ENCODE results near the gene FBXL16.

The FBXL16 gene

DNA sequence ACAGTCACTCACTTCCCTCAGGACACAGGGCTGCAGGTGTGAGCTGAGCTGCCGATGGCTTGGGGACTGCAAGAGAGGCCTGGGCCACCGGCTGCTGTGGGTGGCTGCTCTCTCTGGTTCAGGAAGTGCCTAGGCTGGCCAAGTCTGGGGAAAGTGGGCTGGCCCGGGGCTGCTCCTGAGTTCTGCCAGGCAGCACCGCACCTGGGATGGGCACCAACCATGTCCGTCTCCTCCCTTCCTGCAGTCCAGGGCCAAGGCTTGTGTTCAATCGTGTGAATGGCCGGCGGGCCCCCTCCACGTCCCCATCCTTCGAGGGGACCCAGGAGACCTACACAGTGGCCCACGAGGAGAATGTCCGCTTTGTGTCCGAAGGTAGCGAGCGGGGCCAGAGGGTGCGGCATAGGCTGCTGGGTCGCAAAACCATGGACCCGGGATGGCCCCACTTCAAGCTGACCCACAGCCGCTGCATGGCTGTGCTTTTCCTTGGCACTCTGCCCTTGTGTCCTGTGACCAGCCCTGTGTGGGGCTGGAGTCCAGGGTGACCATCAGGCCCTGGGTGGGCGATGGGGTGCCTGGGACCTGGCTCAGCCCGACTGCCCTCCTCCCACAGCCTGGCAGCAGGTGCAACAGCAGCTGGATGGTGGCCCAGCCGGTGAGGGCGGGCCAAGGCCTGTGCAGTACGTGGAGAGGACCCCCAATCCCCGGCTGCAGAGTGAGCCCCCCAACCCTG lies 58.3 kb downstream of the FBXL16 start:
- H2AFZ ChIP-seq (ENCODE audit: low read depth, low read length) = no peak overlapping the region
- H3K4me2 ChIP-seq (ENCODE audit: low read length) = peak overlapping the region; percentile 96
- H3K4me1 ChIP-seq (ENCODE audit: low read length) = peaks cover 18% of the 10 kb centered on the region
- TF ChIP-seq EZH2phosphoT487 (IDR thresholded peaks at IDR 0.05; ENCODE audit: low read depth) (no peak), CTCF (IDR thresholded peaks at IDR 0.05; ENCODE audit: low read depth, low read length) (no peak)
- H3K36me3 ChIP-seq (replicated peaks; ENCODE audit: low read depth, low read length) = peaks cover 3% of the 10 kb centered on the region
- H4K20me1 ChIP-seq (ENCODE audit: insufficient read depth, low read length) = peaks cover 7% of the 10 kb centered on the region; the same call in 1 of the 2 replicates
- H3K27me3 ChIP-seq (ENCODE audit: low read depth, low read length) = no peaks in the 10 kb centered on the region
- H3K9me3 ChIP-seq (ENCODE audit: insufficient read depth, low read length) = no peaks in the 10 kb centered on the region
- H3K4me3 ChIP-seq (ENCODE audit: low read length) = peak overlapping the region; percentile 82
- H3K27ac ChIP-seq (ENCODE audit: low read length) = no peak overlapping the region
- H3K9ac ChIP-seq (ENCODE audit: low read length) = peak overlapping the region; percentile 79; the same call in 1 of the 2 replicates
- peaks cover 50% of the 10 kb centered on the region for H3K79me2 ChIP-seq (ENCODE audit: low read length)

- Histone ChIP-seq H3K79me2 (ENCODE audit: low read length) (peaks cover 56% of the 10 kb centered on the region), H3K36me3 (replicated peaks; ENCODE audit: low read depth, low read length) (peaks cover 3% of the 10 kb centered on the region), H3K4me1 (ENCODE audit: low read length) (peaks cover 18% of the 10 kb centered on the region), H3K4me3 (ENCODE audit: low read length) (no peak overlapping the region), H3K27ac (ENCODE audit: low read length) (no peak overlapping the region), H3K27me3 (ENCODE audit: low read depth, low read length) (no peaks in the 10 kb centered on the region), H3K4me2 (ENCODE audit: low read length) (0 out of 2 replicates have a peak overlapping the region, but pooled peaks have one; percentile 96), H3K9ac (ENCODE audit: low read length) (no peak overlapping the region), H4K20me1 (ENCODE audit: insufficient read depth, low read length) (peaks cover 7% of the 10 kb centered on the region; the same call in 1 of the 2 replicates), H2AFZ (ENCODE audit: low read depth, low read length) (no peak overlapping the region), H3K9me3 (ENCODE audit: insufficient read depth, low read length) (no peaks in the 10 kb centered on the region)
- TF ChIP-seq CTCF (IDR thresholded peaks at IDR 0.05; ENCODE audit: low read depth, low read length) = no peak
- no peak for TF ChIP-seq EZH2phosphoT487 (IDR thresholded peaks at IDR 0.05; ENCODE audit: low read depth)
Observed at GRCh38 chr16:646679-647172, 58.9 kb downstream of the FBXL16 start.

GRCh38 chr16:645852-646678 lies 59.5 kb downstream of the FBXL16 start:
- H3K4me3 ChIP-seq (ENCODE audit: low read length) = no peak overlapping the region
- TF ChIP-seq EZH2phosphoT487 (IDR thresholded peaks at IDR 0.05; ENCODE audit: low read depth) (no peak), CTCF (IDR thresholded peaks at IDR 0.05; ENCODE audit: low read depth, low read length) (no peak)
- H3K27me3 ChIP-seq (ENCODE audit: low read depth, low read length) = no peaks in the 10 kb centered on the region
- H2AFZ ChIP-seq (ENCODE audit: low read depth, low read length) = no peak overlapping the region
- no peak overlapping the region for H3K27ac ChIP-seq (ENCODE audit: low read length)
- H3K79me2 ChIP-seq (ENCODE audit: low read length) = peaks cover 57% of the 10 kb centered on the region
- H4K20me1 ChIP-seq (ENCODE audit: insufficient read depth, low read length) = peaks cover 7% of the 10 kb centered on the region; the same call in 1 of the 2 replicates
- no peak overlapping the region for H3K4me2 ChIP-seq (ENCODE audit: low read length)
- no peaks in the 10 kb centered on the region for H3K9me3 ChIP-seq (ENCODE audit: insufficient read depth, low read length)
- no peak overlapping the region for H3K9ac ChIP-seq (ENCODE audit: low read length)
- H3K36me3 ChIP-seq (replicated peaks; ENCODE audit: low read depth, low read length) = peaks cover 3% of the 10 kb centered on the region
- H3K4me1 ChIP-seq (ENCODE audit: low read length) = peaks cover 18% of the 10 kb centered on the region

GRCh38 chr16:644556-644955 lies 61.0 kb downstream of the FBXL16 start:
- Histone ChIP-seq H3K27me3 (ENCODE audit: low read depth, low read length) (no peaks in the 10 kb centered on the region), H3K4me3 (ENCODE audit: low read length) (no peak overlapping the region), H3K9ac (ENCODE audit: low read length) (no peak overlapping the region), H4K20me1 (ENCODE audit: insufficient read depth, low read length) (peaks cover 7% of the 10 kb centered on the region; the same call in 1 of the 2 replicates), H3K79me2 (ENCODE audit: low read length) (peaks cover 50% of the 10 kb centered on the region), H3K4me2 (ENCODE audit: low read length) (no peak overlapping the region), H2AFZ (ENCODE audit: low read depth, low read length) (no peak overlapping the region), H3K36me3 (replicated peaks; ENCODE audit: low read depth, low read length) (peaks cover 3% of the 10 kb centered on the region), H3K27ac (ENCODE audit: low read length) (no peak overlapping the region), H3K4me1 (ENCODE audit: low read length) (peaks cover 12% of the 10 kb centered on the region), H3K9me3 (ENCODE audit: insufficient read depth, low read length) (no peaks in the 10 kb centered on the region)
- no peak for TF ChIP-seq CTCF (IDR thresholded peaks at IDR 0.05; ENCODE audit: low read depth, low read length)
- TF ChIP-seq EZH2phosphoT487 (IDR thresholded peaks at IDR 0.05; ENCODE audit: low read depth) = no peak
